Activated T-cell treated with anti-CD3 and anti-CD28 coated beads, Interleukin-2, amount 50 U/mL, for 4 hours (primary cell): Measurements from ENCODE around the gene WRNIP1. TPM values are rescaled to one million over a fixed set of nuclear protein-coding genes. Genes with fewer than 3 reads are reported as not detected.
A peak's percentile ranks its signal among the peaks of the same experiment; 100 is the strongest.

Experiments used
- ATAC-seq, 2 donors: fragments of 200-7000 bp; cut with Tn5 transposase; one replicate each; pipeline ENCODE4 v1.10.0; 2021
- DNase-seq: peaks from one replicate; pipeline ENCODE4 v3.0.0-alpha.2; 2020
- H3K27me3 Mint-ChIP-seq: one replicate; pipeline ENCODE4 v1.8.0; 2021; ENCODE audit warnings: low read depth, mixed read lengths
- H3K36me3 Mint-ChIP-seq: one replicate; pipeline ENCODE4 v1.8.0; 2022; ENCODE audit warnings: mixed read lengths; ENCODE audit not compliant: insufficient read depth
- H3K4me1 Mint-ChIP-seq: one replicate; pipeline ENCODE4 v1.8.0; 2021; ENCODE audit warnings: low read depth, mixed read lengths
- H3K4me3 Mint-ChIP-seq: one replicate; pipeline ENCODE4 v1.8.0; 2021; ENCODE audit warnings: mild to moderate bottlenecking, moderate library complexity, mixed read lengths
- H3K9me3 Mint-ChIP-seq: one replicate; pipeline ENCODE4 v1.8.0; 2021; ENCODE audit warnings: mixed read lengths
- total RNA-seq, 3 donors: library from RNA; stranded (reverse); gene quantifications; one replicate each; pipeline ENCODE4 v1.2.1, GENCODE V29; 2021

Gene WRNIP1
- total RNA-seq, 3 donors from 2014 or later: 44.1 to 52.1 (median 49.0) TPM

GRCh38 chr6:2733736-2734480 is 31.3 kb upstream of the WRNIP1 start:
- Mint-ChIP-seq H3K4me3 (no peak overlapping the region), H3K36me3 (no peaks in the 10 kb centered on the region), H3K4me1 (peaks cover 4% of the 10 kb centered on the region), H3K27me3 (no peaks in the 10 kb centered on the region), H3K9me3 (no peaks in the 10 kb centered on the region)
- no peak for ATAC-seq
- DNase-seq: no peak

- ATAC-seq: no peak
- H3K4me1 Mint-ChIP-seq: peaks cover 4% of the 10 kb centered on the region
- no peaks in the 10 kb centered on the region for H3K36me3 Mint-ChIP-seq
Observed at GRCh38 chr6:2734488-2735166, 30.6 kb upstream of the WRNIP1 start.

GRCh38 chr6:2737885-2738284 is 27.3 kb upstream of the WRNIP1 start:
- no peaks in the 10 kb centered on the region for H3K36me3 Mint-ChIP-seq
- ATAC-seq: peak; percentile 49 to 66
- peaks cover 4% of the 10 kb centered on the region for H3K4me1 Mint-ChIP-seq
- DNase-seq: no peak
- H3K4me3 Mint-ChIP-seq: no peak overlapping the region
- H3K27me3 Mint-ChIP-seq: no peaks in the 10 kb centered on the region
- no peaks in the 10 kb centered on the region for H3K9me3 Mint-ChIP-seq

More at GRCh38 chr6:2734488-2735166, 30.6 kb upstream of the WRNIP1 start:
- no peaks in the 10 kb centered on the region for H3K9me3 Mint-ChIP-seq
- no peak for DNase-seq
- H3K27me3 Mint-ChIP-seq: no peaks in the 10 kb centered on the region
- no peak overlapping the region for H3K4me3 Mint-ChIP-seq

GRCh38 chr6:2738373-2738979 is 26.7 kb upstream of the WRNIP1 start:
- ATAC-seq: peak; percentile 49 to 61
- no peaks in the 10 kb centered on the region for H3K27me3 Mint-ChIP-seq

GRCh38 chr6:2739335-2739734 is 25.9 kb upstream of the WRNIP1 start:
- ATAC-seq: peak in 1 of 2 donors; percentile 68
- H3K36me3 Mint-ChIP-seq: no peaks in the 10 kb centered on the region
- no peaks in the 10 kb centered on the region for H3K27me3 Mint-ChIP-seq
- no peak for DNase-seq
- H3K9me3 Mint-ChIP-seq: no peaks in the 10 kb centered on the region
- no peak overlapping the region for H3K4me3 Mint-ChIP-seq
- H3K4me1 Mint-ChIP-seq: peaks cover 4% of the 10 kb centered on the region

More at GRCh38 chr6:2738373-2738979, 26.7 kb upstream of the WRNIP1 start:
- H3K4me3 Mint-ChIP-seq: no peak overlapping the region
- no peaks in the 10 kb centered on the region for H3K9me3 Mint-ChIP-seq
- H3K36me3 Mint-ChIP-seq: no peaks in the 10 kb centered on the region
- peak; percentile 37 for DNase-seq
- peaks cover 4% of the 10 kb centered on the region for H3K4me1 Mint-ChIP-seq

- no peaks in the 10 kb centered on the region for H3K27me3 Mint-ChIP-seq
- H3K9me3 Mint-ChIP-seq: no peaks in the 10 kb centered on the region
- H3K4me1 Mint-ChIP-seq: peaks cover 4% of the 10 kb centered on the region
- ATAC-seq: no peak
- H3K4me3 Mint-ChIP-seq: no peak overlapping the region
- no peaks in the 10 kb centered on the region for H3K36me3 Mint-ChIP-seq
- no peak for DNase-seq
Observed at GRCh38 chr6:2740581-2740980, 24.6 kb upstream of the WRNIP1 start.

GRCh38 chr6:2741756-2742155 is 23.4 kb upstream of the WRNIP1 start:
- no peak overlapping the region for H3K4me3 Mint-ChIP-seq
- no peak for DNase-seq
- H3K27me3 Mint-ChIP-seq: no peaks in the 10 kb centered on the region
- ATAC-seq: no peak
- H3K36me3 Mint-ChIP-seq: no peaks in the 10 kb centered on the region
- peaks cover 4% of the 10 kb centered on the region for H3K4me1 Mint-ChIP-seq
- H3K9me3 Mint-ChIP-seq: no peaks in the 10 kb centered on the region

GRCh38 chr6:2743280-2744208 is 21.6 kb upstream of the WRNIP1 start:
- ATAC-seq (no peak), DNase-seq (no peak)

GRCh38 chr6:2744209-2744771 is 20.9 kb upstream of the WRNIP1 start:
- no peaks in the 10 kb centered on the region for H3K27me3 Mint-ChIP-seq
- ATAC-seq (no peak), DNase-seq (no peak)
- no peaks in the 10 kb centered on the region for H3K36me3 Mint-ChIP-seq
- no peaks in the 10 kb centered on the region for H3K9me3 Mint-ChIP-seq
- no peak overlapping the region for H3K4me3 Mint-ChIP-seq
- H3K4me1 Mint-ChIP-seq: no peaks in the 10 kb centered on the region

More at GRCh38 chr6:2743280-2744208, 21.6 kb upstream of the WRNIP1 start:
- Mint-ChIP-seq H3K27me3 (no peaks in the 10 kb centered on the region), H3K4me3 (no peak overlapping the region), H3K9me3 (no peaks in the 10 kb centered on the region), H3K36me3 (no peaks in the 10 kb centered on the region), H3K4me1 (no peaks in the 10 kb centered on the region)

- H3K27me3 Mint-ChIP-seq: no peaks in the 10 kb centered on the region
Observed at GRCh38 chr6:2744778-2745177, 20.4 kb upstream of the WRNIP1 start.

GRCh38 chr6:2745246-2745645 is 19.9 kb upstream of the WRNIP1 start:
- Mint-ChIP-seq H3K4me1 (no peaks in the 10 kb centered on the region), H3K9me3 (no peaks in the 10 kb centered on the region), H3K27me3 (no peaks in the 10 kb centered on the region), H3K4me3 (no peak overlapping the region), H3K36me3 (no peaks in the 10 kb centered on the region)
- ATAC-seq: no peak
- DNase-seq: no peak

More at GRCh38 chr6:2744778-2745177, 20.4 kb upstream of the WRNIP1 start:
- no peak for ATAC-seq
- H3K36me3 Mint-ChIP-seq: no peaks in the 10 kb centered on the region
- H3K9me3 Mint-ChIP-seq: no peaks in the 10 kb centered on the region
- no peaks in the 10 kb centered on the region for H3K4me1 Mint-ChIP-seq
- DNase-seq: no peak
- H3K4me3 Mint-ChIP-seq: no peak overlapping the region

- no peaks in the 10 kb centered on the region for H3K27me3 Mint-ChIP-seq
- ATAC-seq (no peak), DNase-seq (no peak)
- H3K4me1 Mint-ChIP-seq: no peaks in the 10 kb centered on the region
- no peak overlapping the region for H3K4me3 Mint-ChIP-seq
- H3K36me3 Mint-ChIP-seq: no peaks in the 10 kb centered on the region
- no peaks in the 10 kb centered on the region for H3K9me3 Mint-ChIP-seq
Observed at GRCh38 chr6:2746557-2747061, 18.6 kb upstream of the WRNIP1 start.

GRCh38 chr6:2748183-2748582 is 17.0 kb upstream of the WRNIP1 start:
- Mint-ChIP-seq H3K4me1 (no peaks in the 10 kb centered on the region), H3K36me3 (no peaks in the 10 kb centered on the region)

More at GRCh38 chr6:2748183-2748582, 17.0 kb upstream of the WRNIP1 start:
- Mint-ChIP-seq H3K27me3 (peaks cover 4% of the 10 kb centered on the region), H3K9me3 (no peaks in the 10 kb centered on the region), H3K4me3 (no peak overlapping the region)
- DNase-seq (no peak), ATAC-seq (no peak)
